Forelimb muscle (tissue), 1 donor: ENCODE data around the gene PLEKHG2. TPM values are rescaled to one million over a fixed set of nuclear protein-coding genes. Genes with fewer than 3 reads are reported as not detected.

ENCODE experiments used
- DNase-seq: peaks from one replicate; pipeline ENCODE4 v3.0.0-alpha.2; 2013; ENCODE audit warnings: low read depth
- polyA plus RNA-seq: library from polyadenylated mRNA; unstranded; fragments of 120-200 nt; gene quantifications from one replicate; pipeline ENCODE4 v1.2.1, GENCODE V29; 2013; ENCODE audit not compliant: insufficient read length

Gene PLEKHG2
- polyA plus RNA-seq, 1 donor: 43.0 TPM

DNA sequence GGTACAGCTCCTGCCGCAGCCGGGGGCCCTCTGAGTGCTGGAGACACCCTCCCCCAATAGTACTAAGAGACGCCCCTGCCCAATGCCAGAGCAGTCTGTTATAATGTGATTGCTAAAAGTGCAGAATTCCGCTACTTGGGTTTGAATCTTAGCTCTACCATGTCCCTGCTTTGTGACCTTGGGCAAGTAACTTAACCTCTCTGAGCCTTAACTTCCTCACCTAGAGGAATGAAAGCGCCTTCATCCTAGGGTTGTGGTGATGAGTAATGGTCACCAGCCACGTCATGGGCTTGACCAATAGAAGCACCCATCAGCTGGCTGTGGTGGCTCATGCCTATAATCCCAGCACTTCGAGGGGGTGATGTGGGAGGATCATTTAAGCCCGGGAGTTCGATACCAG lies 6.5 kb downstream of the PLEKHG2 start:
- no peak for DNase-seq

DNA sequence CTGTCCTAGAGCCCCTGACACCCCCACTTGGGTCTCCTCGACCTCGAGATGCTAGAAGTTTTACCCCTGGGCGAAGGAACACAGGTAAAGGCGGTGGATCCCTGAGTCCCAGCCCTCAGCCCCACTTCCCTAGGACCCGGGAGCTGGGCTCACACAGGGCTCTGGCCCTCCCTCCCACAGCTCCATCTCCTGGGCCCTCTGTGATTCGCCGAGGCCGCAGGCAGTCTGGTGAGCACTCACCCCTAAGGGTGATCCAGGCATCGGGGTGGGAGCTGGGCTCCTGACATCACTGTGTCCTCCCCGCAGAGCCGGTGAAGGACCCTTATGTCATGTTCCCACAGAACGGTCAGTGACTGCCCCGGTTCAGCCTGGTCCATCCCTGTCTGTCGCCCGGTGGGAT lies 8.3 kb downstream of the PLEKHG2 start:
- no peak for DNase-seq

DNA sequence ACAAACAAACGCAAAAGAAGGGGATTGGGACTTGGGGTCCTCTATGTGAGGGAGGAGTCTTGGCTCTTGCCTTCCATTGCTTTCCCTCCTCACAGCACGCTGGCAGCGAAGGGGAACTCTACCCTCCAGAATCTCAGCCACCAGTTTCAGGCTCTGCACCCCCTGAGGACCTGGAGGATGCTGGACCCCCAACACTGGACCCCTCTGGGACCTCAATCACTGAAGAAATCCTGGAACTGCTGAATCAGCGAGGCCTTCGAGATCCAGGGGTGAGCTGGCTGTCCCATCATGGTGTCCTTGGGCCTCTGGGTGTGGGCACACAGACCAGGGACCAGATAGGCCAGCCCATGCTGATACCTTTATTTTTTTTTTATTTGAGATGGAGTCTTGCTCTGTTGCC lies 9.6 kb downstream of the PLEKHG2 start:
- DNase-seq: no peak

DNA sequence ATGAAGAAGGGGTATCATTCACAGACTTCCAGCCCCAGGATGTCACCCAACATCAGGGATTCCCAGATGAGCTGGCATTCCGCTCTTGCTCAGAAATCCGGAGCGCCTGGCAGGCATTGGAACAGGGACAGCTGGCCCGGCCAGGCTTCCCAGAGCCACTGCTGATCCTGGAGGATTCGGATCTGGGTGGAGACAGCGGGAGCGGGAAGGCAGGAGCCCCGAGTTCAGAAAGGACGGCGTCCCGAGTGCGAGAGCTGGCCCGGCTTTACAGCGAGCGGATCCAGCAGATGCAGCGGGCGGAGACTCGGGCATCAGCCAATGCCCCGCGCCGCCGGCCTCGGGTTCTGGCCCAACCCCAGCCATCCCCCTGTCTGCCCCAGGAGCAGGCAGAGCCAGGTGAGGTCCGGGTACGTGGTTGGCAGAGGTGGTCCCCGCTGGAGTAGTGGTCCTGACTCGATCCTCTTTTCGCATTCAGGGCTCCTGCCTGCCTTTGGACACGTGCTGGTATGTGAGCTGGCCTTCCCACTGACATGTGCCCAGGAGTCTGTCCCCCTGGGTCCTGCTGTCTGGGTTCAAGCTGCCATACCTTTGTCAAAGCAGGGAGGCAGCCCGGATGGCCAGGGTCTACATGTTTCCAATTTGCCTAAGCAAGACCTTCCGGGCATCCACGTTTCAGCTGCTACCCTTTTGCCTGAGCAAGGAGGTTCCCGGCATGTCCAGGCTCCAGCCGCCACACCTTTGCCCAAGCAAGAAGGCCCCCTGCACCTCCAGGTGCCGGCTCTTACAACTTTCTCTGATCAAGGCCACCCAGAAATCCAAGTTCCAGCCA lies 11.0 kb downstream of the PLEKHG2 start:
- DNase-seq: no peak

DNA sequence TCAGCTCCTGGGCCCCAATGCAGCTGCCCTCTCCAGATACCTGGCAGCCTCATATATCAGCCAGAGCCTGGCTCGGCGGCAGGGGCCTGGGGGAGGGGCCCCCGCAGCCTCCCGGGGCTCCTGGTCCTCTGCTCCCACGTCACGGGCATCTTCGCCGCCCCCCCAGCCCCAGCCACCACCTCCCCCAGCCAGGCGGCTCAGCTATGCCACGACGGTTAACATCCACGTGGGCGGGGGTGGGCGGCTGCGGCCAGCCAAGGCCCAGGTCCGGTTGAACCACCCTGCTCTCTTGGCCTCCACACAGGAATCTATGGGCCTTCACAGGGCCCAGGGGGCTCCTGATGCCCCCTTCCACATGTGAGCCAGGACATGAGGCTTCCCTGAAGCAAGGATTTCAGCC lies 12.5 kb downstream of the PLEKHG2 start:
- DNase-seq: no peak

DNA sequence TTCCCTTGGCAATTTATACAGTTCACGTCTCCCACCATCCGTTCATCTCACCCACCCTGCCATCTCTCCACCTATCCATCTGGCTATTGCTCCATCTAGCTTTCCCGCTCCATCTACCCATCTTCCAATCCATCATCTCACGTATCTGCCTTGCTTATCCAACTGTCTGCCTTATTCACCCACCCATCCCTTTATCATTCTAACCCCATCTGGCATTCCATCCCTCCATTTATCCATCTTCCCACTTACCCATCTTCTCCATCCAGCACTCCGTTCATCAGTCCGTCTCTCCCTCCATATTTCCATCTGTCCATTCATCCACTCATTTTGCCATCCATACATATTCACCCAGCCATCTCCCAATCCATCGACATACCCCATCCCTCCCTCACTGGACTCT lies 13.3 kb downstream of the PLEKHG2 start:
- DNase-seq: no peak

DNA sequence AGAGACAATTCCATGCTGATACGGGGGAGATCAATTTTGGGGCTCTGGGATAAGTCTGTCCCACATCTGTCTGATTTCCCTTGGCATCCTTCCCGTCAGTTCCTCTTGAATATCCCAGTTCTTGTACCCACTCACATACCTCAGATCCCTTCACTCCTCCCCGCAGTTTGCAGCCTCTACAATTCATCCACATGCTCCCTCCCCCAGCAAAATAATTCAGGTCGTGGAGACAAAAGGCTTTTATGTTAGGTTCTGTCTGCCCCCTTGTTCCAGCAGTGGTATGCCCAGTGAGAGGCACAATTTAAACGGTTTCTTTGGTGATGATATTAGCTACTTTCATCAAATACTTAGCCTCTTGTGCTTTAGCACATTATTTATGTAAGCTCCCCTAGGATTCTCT lies 13.7 kb downstream of the PLEKHG2 start:
- DNase-seq: no peak

DNA sequence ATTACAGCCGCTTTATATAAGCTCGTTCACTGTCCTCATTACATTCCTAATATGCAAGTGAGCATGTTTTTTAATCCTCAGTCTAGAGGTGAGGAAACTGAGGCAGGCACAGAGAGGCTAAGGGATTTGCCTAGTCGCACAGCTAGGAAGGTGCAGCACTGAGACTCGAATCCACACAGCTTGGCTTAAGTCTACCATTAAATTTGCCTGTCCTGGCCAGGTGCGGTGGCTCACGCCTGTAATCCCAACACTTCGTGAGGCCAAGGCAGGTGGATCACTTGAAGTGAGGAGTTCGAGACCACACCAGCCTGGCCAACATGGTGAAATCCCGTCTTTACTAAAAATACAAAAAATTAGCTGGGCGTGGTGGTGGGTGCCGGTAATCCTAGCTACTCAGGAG lies 15.2 kb downstream of the PLEKHG2 start:
- no peak for DNase-seq

DNA sequence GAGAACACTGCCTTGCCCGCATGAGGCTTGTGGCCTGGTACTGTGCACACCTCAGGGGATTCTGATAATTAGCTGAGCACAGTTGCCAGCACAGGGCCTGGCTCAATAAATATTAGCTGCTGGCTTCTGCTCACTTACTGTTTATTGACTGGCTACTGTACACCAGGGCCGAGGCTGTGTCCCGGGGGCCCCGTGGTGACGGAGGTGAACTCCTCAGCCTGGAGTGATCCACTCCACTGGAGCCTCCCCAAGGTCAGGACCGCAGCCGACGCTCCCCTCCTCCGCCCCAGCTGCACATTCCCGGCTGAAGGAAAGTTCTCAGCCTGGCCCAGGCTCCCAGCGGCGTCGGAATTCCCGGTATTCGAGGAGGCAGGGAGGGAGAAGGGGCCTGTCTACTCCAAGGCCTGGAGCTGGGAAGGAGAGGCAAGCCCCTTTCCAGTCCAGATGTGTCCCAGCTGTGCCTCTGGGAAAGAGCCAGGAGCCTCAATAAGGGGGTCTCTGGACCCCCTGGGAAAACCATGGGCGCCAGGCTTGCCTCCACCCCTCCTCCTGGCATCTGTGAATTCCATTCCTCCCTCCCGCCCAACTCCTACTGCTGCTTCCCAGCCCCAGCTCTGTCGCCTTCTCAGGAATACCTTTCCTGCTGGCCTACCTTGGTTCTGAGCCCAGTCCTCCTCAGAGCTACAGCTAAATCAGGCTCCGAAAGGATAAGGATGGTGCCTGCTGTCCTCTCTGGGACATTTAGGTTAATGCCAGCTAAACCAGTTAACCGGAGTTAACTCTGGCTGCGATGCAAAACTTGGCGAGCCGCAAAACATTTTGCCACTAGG lies 16.0 kb downstream of the PLEKHG2 start:
- no peak for DNase-seq

DNA sequence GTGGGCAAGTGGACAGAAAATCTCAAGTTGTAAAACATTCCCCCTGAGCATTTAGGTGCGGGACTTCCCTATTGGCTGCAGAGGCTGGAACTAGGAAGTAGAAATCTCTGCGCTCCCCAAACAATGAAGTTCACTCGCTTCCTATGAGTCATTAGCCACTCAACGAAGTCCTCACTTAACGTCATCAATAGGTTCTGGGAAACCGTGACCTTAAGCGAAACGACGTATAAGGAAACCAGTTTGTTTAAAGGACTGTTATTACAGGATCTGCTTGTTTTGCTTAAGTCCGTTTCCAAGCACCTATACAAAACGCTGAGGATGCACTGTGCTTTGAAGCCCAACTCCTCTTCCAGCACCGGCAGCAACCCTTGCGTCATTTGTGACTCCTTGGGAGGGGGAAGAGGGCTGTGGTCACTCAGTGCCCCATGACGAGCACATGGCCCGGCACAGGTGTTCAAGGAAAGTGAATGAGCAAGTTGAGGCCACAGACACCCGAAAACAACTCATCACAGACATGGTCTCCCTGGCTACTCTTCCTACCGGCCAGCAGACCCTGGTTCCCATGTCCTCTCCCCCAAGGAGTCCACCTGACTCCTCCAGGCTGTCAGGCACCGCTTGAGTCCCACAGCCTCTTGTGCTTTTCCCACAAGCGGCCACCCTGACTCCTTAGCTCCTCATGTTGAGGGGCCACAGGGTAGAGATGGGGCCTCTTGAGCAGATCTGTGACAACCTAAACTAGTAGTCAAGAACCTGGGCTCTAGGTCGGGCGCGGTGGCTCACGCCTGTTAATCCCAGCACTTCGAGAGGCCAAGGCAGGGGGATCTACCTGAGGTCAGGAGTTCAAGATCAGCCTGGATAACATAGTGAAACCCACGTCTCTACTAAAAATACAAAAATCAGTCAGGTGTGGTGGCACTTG lies 18.5 kb downstream of the PLEKHG2 start:
- no peak for DNase-seq

DNA sequence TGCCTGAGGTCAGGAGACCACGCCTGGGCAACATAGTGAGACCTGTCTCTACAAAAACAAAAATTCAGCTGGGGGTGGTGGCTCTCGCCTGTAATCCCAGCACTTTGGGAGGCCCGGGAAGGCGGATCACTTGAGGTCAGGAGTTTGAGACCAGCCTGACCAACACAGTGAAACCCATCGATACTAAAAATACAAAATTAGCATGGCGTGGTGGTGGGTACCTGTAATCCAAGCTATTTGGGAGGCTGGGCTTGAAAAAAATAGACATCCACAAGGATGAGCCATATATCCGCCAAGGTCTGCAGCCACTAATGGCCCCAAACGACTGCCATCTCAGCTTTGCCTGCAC lies 20.2 kb downstream of the PLEKHG2 start:
- DNase-seq: no peak

DNA sequence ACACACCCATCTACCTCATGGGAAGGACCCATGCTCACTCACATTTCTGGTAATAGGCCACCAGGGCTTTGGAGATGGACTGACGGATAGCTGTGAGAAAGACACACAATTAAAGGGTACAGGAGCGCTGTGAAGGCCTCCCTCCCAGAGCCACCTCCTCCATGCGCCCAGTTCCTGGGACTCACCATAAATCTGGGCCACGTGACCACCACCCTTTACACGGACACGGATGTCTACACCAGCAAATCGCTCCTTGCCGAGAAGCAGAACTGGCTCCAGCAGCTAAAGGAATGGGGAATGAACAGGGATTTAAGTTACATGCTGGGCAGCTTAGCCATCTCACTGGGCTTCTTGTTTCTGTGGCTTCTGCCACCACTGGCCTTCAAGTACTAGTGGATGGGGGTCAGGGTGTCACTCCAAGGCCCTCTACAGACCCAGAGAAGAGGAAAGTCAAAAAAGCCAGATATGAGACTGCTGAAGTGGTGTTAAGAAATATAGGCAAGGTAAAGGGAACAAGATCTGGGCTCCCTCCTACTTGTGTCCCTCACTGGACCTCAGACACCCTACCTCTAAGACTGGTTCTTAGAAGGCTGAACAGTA lies 21.1 kb downstream of the PLEKHG2 start:
- no peak for DNase-seq

DNA sequence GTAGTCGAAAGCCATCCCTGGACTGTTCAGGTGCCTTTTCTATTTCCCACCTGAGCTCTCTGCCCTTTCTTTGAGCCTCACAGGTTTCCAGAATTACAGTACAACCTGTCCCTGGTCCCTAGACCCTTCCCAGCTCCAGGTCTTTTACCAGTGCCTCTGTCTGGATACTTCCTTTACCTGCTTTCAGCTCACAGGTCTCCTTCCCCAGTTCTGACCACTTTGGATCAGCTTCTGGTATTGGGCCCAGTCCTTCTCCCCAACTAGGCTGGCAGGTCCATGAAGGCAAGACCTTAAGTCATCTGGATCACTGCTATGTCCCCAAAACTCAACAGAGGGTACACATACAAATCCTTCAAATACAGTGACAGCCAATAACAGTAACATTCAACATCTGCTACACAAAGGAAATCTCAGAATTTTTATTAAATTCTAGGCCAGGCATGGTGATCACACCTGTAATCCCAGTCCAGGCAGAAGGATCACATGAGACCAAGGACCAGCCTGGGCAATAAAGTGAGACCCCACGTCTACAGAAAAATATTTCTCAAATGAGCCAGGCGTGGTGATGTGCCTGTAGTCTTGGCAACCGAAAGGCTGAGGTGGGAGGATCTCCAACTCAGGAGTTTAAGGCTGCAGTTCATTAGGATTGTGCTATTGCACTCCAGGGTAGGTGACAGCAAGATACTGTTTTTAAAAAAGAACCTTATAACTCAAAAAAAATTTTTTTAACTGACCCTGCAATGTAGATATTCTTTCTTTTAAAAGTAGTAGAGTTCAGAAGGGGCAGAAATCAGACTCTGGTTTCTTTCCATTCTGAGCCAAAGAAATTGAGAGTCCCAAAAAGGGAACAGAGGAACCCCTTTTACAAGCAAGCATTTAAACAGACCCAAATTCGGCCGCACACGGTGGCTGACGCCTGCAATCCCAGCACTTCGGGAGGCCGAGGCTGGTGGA lies 21.9 kb downstream of the PLEKHG2 start:
- DNase-seq: no peak

DNA sequence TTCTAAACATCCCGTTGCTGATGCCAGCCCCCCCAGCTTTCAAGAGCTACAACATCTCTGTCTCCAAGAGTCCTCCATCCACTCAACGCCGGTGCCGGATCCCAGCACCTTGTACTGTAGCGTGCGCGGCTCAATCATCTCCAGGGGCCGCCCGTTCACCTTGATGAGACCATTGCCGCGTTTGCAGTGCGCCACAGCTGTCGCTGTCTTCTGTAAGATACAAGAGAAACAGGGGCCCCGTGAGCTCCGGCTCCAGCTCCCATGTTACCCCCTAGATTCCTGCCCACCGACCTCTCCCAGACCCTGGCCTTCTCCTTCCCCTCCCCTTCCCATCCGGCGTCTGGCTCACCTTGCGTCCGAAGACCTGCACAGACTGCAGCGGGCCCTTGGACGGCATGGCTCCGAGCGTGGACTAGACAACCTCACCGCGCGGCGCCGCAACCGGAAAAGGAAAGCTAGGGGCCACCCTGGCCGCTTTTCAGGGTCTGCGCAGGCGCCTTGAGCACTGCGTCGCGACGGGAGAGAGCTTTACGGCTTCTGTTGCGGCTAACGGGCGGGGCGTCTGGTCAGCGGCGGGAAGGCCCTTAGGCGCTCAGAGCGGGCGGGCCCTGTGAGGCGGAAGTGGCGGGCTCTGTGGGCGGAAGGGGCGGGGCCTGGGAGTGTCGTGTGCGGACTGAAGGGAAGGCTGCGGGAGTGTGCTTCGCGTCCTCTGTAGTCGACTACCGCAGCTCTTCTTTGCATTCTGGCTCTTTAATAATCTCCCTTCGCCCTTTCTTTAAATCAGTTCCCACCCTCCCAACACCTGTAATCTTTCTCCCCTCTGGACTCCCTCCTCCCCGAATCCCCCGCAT lies 23.3 kb downstream of the PLEKHG2 start, which contains the start of gene RPS16:
Gene RPS16 (minus strand): TSS at position 451 of the 851 bp plus-strand sequence. CDS start 54 bp downstream, at position 397.
- peak; percentile 90 for DNase-seq

DNA sequence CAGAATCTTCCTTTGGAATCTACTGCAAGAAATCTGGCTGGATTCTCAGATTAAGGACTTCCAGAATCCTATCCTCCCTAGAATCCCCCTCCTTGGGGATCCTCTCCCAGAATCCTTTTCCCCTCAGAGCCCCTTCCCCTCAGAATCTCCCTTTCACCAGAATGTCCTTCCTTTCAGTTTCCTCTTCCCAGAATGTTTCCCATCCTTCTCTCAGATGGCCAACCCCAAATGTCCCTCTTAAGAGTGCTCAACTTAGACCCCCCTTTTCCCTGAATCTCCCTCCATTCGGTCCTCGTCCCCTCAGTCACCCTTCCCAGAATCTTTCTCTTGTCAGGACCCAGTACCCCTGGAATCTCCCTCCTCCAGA lies 23.9 kb downstream of the PLEKHG2 start:
- no peak for DNase-seq

DNA sequence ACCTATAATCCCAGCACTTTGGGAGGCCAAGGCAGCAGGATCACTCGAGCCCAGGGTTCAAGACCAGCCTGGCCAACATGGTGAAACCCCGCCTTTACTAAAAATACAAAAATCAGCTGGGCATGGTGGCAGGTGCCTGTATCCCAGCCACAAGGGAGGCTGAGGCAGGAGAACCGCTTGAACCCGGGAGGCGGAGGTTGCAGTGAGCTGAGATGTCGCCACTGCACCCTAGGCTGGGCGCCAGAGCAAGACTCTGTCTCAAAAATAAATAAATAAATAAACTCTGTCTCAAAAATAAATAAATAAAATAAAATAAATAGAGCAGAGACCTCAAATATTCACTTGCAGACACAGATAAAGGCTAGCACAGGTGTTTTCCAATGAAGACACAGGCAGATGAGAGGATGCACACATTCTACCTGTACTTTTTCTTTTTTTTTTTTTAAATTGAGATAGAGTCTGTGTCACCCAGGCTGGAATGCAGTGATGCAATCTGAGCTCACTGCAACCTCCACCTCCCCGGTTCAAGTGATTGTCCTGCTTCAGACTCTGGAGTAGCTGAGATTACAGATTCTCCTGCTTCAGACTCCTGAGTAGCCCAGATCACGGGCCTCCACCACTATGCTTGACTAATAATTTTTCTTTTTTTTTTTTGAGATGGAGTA lies 25.9 kb downstream of the PLEKHG2 start:
- no peak for DNase-seq

DNA sequence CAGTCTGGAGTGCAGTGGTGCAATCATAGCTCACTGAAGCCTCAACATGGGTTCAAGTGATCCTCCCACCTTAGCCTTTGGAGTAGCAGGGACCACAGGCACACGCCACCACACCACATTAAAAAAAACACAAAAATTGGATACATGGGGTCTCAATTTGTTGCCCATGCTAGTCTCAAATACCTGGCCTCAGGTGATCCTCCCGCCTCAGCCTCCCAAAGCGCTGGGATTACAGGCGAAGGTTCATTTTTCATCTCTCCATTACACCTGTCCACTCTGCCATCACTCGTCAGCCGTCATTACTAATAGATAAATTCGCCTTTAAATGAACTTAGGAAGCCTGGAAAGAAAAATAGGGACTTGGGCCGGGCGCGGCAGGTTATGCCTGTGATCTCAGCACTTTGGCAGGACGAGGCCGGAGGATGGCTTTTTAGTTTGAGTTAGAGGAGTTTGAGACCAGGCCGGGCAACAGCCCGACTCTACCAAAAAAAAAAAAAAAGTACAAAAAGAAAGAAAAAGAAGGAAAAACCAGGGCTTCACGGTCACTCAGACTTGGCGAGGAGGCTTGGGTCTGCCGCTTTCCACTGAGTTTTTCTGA lies 32.2 kb downstream of the PLEKHG2 start:
- no peak for DNase-seq
